Liver (tissue), 9 donors: Measurements from ENCODE around the gene INO80. TPM values are rescaled to one million over a fixed set of nuclear protein-coding genes. Genes with fewer than 3 reads are reported as not detected.
"Not testable (repeated sequence)": the region's sequence is repeated elsewhere in the genome, so short reads cannot be mapped to it uniquely, and the experiment has no call there.

Experiments used
- DNase-seq: peaks from one replicate; pipeline ENCODE4 v3.0.0-alpha.2; 2017; ENCODE audit warnings: low spot score
- H3K27ac ChIP-seq, 2 donors: one replicate each; pipeline ENCODE4 v1.7.0; 2013; ENCODE audit warnings: inconsistent platforms in 2 of 2, low read length in 2 of 2, control low read depth in 1 of 2, low read depth in 1 of 2, mild to moderate bottlenecking in 1 of 2
- H3K27me3 ChIP-seq, 4 donors: one replicate each; pipeline versions ENCODE4 v1.6.1 to v1.7.0; 2013; ENCODE audit warnings: low read length in 3 of 4, inconsistent platforms in 1 of 4, mild to moderate bottlenecking in 1 of 4, moderate library complexity in 1 of 4; ENCODE audit not compliant: control insufficient read depth in 4 of 4, insufficient read depth in 4 of 4
- H3K36me3 ChIP-seq, 4 donors: one replicate each; pipeline versions ENCODE4 v1.6.1 to v1.7.0; 2013; ENCODE audit warnings: low read length in 3 of 4, mild to moderate bottlenecking in 3 of 4, low read depth in 1 of 4, moderate library complexity in 1 of 4; ENCODE audit not compliant: control insufficient read depth in 4 of 4, insufficient read depth in 3 of 4
- H3K4me1 ChIP-seq, 4 donors: one replicate each; pipeline versions ENCODE4 v1.6.1 to v1.7.0; 2013; ENCODE audit warnings: low read length in 3 of 4, mild to moderate bottlenecking in 3 of 4, moderate library complexity in 1 of 4; ENCODE audit not compliant: control insufficient read depth in 4 of 4, insufficient read depth in 4 of 4
- H3K4me3 ChIP-seq, 3 donors: one replicate each; pipeline versions ENCODE4 v1.6.1 to v1.7.0; 2013; ENCODE audit warnings: low read length in 3 of 3, control low read depth in 1 of 3, low read depth in 1 of 3, mild to moderate bottlenecking in 1 of 3
- H3K9ac ChIP-seq, 2 donors: one replicate each; pipeline ENCODE4 v1.7.0; 2013; ENCODE audit warnings: low read length in 2 of 2, mild to moderate bottlenecking in 2 of 2, moderate library complexity in 2 of 2, control low read depth in 1 of 2, low read depth in 1 of 2
- H3K9me3 ChIP-seq, 4 donors: one replicate each; pipeline versions ENCODE4 v1.6.1 to v1.7.0; 2013; ENCODE audit warnings: low read length in 3 of 4; ENCODE audit not compliant: control insufficient read depth in 4 of 4
- CTCF ChIP-seq: fragments of 150-350 bp; IDR thresholded peaks from 2 replicates; pipeline ENCODE4 v1.5.1; 2017; ENCODE audit warnings: improper control_type of control experiment, low read depth, low read length; ENCODE audit not compliant: missing input control
- EGR1 ChIP-seq, 2 donors: IDR thresholded peaks; 2 replicates each; pipeline ENCODE4 v1.6.1; 2016 to 2018; ENCODE audit warnings: antibody characterized with exemption in 2 of 2, low read depth in 2 of 2
- FOXA2 ChIP-seq: IDR thresholded peaks from 2 replicates; pipeline ENCODE4 v1.6.1; 2016; ENCODE audit warnings: antibody characterized with exemption
- GABPA ChIP-seq, 2 donors: IDR thresholded peaks in 1 of 2; conservative IDR thresholded peaks in 1 of 2; 2 replicates each; pipeline ENCODE4 v1.6.1; 2016; ENCODE audit warnings: antibody characterized with exemption in 2 of 2, mild to moderate bottlenecking in 1 of 2, moderate library complexity in 1 of 2
- HNF4A ChIP-seq, 2 donors: conservative IDR thresholded peaks; 2 replicates each; pipeline ENCODE4 v1.6.1; 2016; ENCODE audit warnings: antibody characterized with exemption in 2 of 2, mild to moderate bottlenecking in 2 of 2
- HNF4G ChIP-seq: IDR thresholded peaks from 2 replicates; pipeline ENCODE4 v1.6.1; 2016; ENCODE audit warnings: antibody characterized with exemption
- RAD21 ChIP-seq, 2 donors: IDR thresholded peaks; 2 replicates each; pipeline ENCODE4 v1.6.1; 2016; ENCODE audit warnings: antibody characterized with exemption in 2 of 2, mild to moderate bottlenecking in 2 of 2
- REST ChIP-seq: IDR thresholded peaks from 2 replicates; pipeline ENCODE4 v1.6.1; 2016; ENCODE audit warnings: antibody characterized with exemption, mild to moderate bottlenecking
- TAF1 ChIP-seq: conservative IDR thresholded peaks from 2 replicates; pipeline ENCODE4 v1.6.1; 2016; ENCODE audit warnings: antibody characterized with exemption, mild to moderate bottlenecking
- YY1 ChIP-seq: IDR thresholded peaks from 2 replicates; pipeline ENCODE4 v1.6.1; 2016; ENCODE audit warnings: antibody characterized with exemption, mild to moderate bottlenecking
- WGBS: extraction: QIAGEN DNeasy Blood & Tissue Kit; methylation state at CpG from one replicate; pipeline ENCODE4 v1.1.7; 2013; 5-methylcytosine and 5-hydroxymethylcytosine counted together
- polyA plus RNA-seq, 2 donors: library from polyadenylated mRNA; stranded (reverse) in 1 of 2; unstranded in 1 of 2; fragments of 200-250 nt in 1 of 2; fragments of >200 nt in 1 of 2; fragmentation: Nextera tagmentation in 1 of 2; extraction: Ambion mirVana in 1 of 2; gene quantifications; one replicate each; pipeline versions ENCODE4 v1.2.1 to v1.2.3, GENCODE V29; 2013 to 2015
- total RNA-seq, 2 donors: library from RNA; depleted of rRNA; stranded (reverse); fragments of >200 nt; gene quantifications; one replicate each; pipeline ENCODE4 v1.2.3, GENCODE V29; 2014
- TF ChIP-seq, protein P1 (sequence below): IDR thresholded peaks from 2 replicates; pipeline ENCODE4 v1.6.1; 2016; ENCODE audit warnings: antibody characterized with exemption
- TF ChIP-seq, protein P2 (sequence below): IDR thresholded peaks from 2 replicates; pipeline ENCODE4 v1.6.1; 2016; ENCODE audit warnings: antibody characterized with exemption
- TF ChIP-seq, protein P3 (sequence below): IDR thresholded peaks from 2 replicates; pipeline ENCODE4 v1.6.1; 2016; ENCODE audit warnings: antibody characterized with exemption
- donor health status: healthy.
- donor health status: healthy.
- donor health status: healthy.
- donor health status: healthy.
- donor health status: healthy.

Gene INO80
- total and polyA plus RNA-seq, 4 donors: 3.2 to 19.7 (median 9.4) TPM

GRCh38 chr15:41139112-41139511 lies 23.0 kb upstream of the INO80 start:
- not testable (repeated sequence) for H3K27ac ChIP-seq, H3K4me1 ChIP-seq, H3K27me3 ChIP-seq, H3K9ac ChIP-seq, H3K9me3 ChIP-seq, DNase-seq, H3K4me3 ChIP-seq, H3K36me3 ChIP-seq
- WGBS: 91% methylated on average over 7 of the region's 7 CpGs

DNA sequence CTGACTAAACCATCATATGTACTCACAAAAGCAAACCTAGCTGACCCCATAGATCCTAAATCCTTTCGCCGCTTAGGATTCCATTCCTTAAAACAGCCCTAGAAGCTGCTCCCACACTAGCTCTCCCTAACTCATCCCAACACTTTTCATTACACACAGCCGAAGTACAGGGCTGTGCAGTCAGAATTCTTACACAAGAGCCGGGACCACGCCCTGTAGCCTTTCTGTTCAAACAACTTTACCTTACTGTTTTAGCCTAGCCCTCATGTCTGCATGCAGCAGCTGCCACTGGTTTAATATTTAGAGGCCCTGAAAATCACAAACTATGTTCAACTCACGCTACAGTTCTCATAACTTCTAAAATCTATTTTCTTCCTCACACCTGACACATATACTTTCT lies 19.5 kb upstream of the INO80 start:
- not testable (repeated sequence) for H3K4me1 ChIP-seq, H3K4me3 ChIP-seq, H3K9me3 ChIP-seq, H3K36me3 ChIP-seq, DNase-seq, H3K27ac ChIP-seq, H3K9ac ChIP-seq, H3K27me3 ChIP-seq
- 92% methylated on average over 6 of the region's 6 CpGs for WGBS

DNA sequence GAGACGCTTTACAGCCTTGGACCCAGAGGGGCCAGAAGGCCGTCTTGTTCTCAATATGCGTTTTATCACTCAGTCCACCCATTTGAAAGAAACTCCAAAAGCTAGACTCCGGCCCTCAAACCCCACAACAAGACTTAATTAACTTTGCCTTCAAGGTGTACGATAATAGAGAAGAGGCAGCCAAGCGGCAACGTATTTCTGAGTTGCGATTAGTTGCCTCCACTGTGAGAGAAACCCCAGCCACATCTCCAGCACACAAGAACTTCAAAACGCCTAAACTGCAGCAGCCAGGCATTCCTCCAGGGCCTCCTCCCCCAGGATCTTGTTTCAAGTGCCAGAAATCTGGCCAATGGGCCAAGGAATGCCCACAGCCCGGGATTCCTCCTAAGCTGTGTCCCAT lies 17.4 kb upstream of the INO80 start:
- no peak for TF ChIP-seq TAF1
- TF ChIP-seq, protein P1, sequence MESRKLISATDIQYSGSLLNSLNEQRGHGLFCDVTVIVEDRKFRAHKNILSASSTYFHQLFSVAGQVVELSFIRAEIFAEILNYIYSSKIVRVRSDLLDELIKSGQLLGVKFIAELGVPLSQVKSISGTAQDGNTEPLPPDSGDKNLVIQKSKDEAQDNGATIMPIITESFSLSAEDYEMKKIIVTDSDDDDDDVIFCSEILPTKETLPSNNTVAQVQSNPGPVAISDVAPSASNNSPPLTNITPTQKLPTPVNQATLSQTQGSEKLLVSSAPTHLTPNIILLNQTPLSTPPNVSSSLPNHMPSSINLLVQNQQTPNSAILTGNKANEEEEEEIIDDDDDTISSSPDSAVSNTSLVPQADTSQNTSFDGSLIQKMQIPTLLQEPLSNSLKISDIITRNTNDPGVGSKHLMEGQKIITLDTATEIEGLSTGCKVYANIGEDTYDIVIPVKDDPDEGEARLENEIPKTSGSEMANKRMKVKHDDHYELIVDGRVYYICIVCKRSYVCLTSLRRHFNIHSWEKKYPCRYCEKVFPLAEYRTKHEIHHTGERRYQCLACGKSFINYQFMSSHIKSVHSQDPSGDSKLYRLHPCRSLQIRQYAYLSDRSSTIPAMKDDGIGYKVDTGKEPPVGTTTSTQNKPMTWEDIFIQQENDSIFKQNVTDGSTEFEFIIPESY: no peak
- TF ChIP-seq, protein P2, sequence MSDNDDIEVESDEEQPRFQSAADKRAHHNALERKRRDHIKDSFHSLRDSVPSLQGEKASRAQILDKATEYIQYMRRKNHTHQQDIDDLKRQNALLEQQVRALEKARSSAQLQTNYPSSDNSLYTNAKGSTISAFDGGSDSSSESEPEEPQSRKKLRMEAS: no peak
- TF ChIP-seq FOXA2: no peak
- no peak for TF ChIP-seq REST
- no peak for TF ChIP-seq HNF4G
- TF ChIP-seq EGR1 (IDR thresholded peaks at IDR 0.05; ENCODE audit: low read depth in 2 of 2): no peak
- TF ChIP-seq HNF4A (conservative IDR thresholded peaks at IDR 0.05): no peak
- no peak for TF ChIP-seq YY1
- TF ChIP-seq GABPA (IDR thresholded peaks at IDR 0.05 in 1 of 2, conservative IDR thresholded peaks at IDR 0.05 in 1 of 2): no peak
- TF ChIP-seq RAD21 (IDR thresholded peaks at IDR 0.05): no peak
- TF ChIP-seq, protein P3, sequence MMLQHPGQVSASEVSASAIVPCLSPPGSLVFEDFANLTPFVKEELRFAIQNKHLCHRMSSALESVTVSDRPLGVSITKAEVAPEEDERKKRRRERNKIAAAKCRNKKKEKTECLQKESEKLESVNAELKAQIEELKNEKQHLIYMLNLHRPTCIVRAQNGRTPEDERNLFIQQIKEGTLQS: no peak
- TF ChIP-seq CTCF: no peak
- Histone ChIP-seq H3K9me3 (no peaks in the 10 kb centered on the region), H3K4me3 (no peak overlapping the region), H3K9ac (no peak overlapping the region), H3K27ac (no peak overlapping the region), H3K36me3 (no peaks in the 10 kb centered on the region), H3K27me3 (no peaks in the 10 kb centered on the region), H3K4me1 (peaks cover 0 to 8% (median 6%) of the 10 kb centered on the region in 4 donors)
- no peak for DNase-seq
- whole genome bisulfite sequencing: 92% methylated on average over 10 of the region's 10 CpGs

DNA sequence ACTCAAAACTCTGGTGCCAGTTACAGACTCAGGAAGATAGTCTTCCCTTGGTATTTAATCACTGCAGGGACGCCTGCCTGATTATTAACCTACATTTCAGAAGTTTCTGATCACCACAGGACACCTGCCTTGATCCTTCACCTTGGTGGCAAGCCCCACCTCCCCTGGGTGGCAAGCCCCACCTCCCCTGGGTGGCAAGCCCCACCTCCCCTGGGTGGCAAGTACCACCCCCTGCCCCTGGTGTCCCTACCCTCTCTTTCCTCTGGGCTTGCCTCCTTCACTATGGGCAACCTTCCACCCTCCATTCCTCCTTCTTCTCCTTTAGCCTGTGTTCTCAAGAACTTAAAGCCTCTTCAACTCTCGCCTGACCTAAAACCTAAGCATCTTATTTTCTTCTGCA lies 16.0 kb upstream of the INO80 start:
- peaks cover 5 to 14% (median 10%) of the 10 kb centered on the region in 4 donors for H3K4me1 ChIP-seq
- not testable (repeated sequence) for H3K9me3 ChIP-seq, DNase-seq, H3K9ac ChIP-seq, H3K4me3 ChIP-seq, H3K36me3 ChIP-seq, H3K27ac ChIP-seq, H3K27me3 ChIP-seq
- WGBS: 91% methylated on average over 2 of the region's 2 CpGs
